HepG2 (cell line): Measurements from ENCODE around the gene ZFPM1. TPM values are rescaled to one million over a fixed set of nuclear protein-coding genes. Genes with fewer than 3 reads are reported as not detected.

Source experiments
- ATAC-seq: fragments of 200-7000 bp; cut with Tn5 transposase; 3 replicates; pipeline ENCODE4 v1.9.1; 2020; ENCODE audit warnings: mild to moderate bottlenecking, moderate library complexity
- BruUV-seq: library from RNA; stranded (reverse); fragments of 400-500 nt; replicated peaks from 2 replicates; lab custom pipeline; 2021; lab: Mats Ljungman, UMichigan
- CTCF ChIA-PET: fragments of 300-600 bp; formaldehyde crosslinking; extraction: SDS; loops from one replicate; lab custom pipeline; 2021; ENCODE audit warnings: low total read pairs, inconsistent platforms, low intra/inter-chr PET ratio; lab: Yijun Ruan, JAX
- POLR2A ChIA-PET: fragments of 350-600 bp; sonication (Branson Sonifier 250); formaldehyde crosslinking; loops from one replicate; lab custom pipeline; 2020; ENCODE audit warnings: antibody characterized with exemption, inconsistent platforms; lab: Yijun Ruan, JAX
- DNase-seq: peaks from one replicate; pipeline ENCODE4 v3.0.0-alpha.2; 2015; ENCODE audit warnings: low spot score
- FAIRE-seq: peaks from 3 replicates; lab custom pipeline; 2011; peaks lifted over from hg19 to GRCh38; lab: Jason Lieb, UNC
- H2AFZ ChIP-seq: one replicate; pipeline ENCODE4 v1.6.1; 2011; ENCODE audit warnings: low read length, inconsistent platforms
- H3K27ac ChIP-seq: fragments of 300-600 bp; 3 replicates; pipeline ENCODE4 v1.8.0; 2011; ENCODE audit warnings: mixed run types, mild to moderate bottlenecking, mixed read lengths, low read length, inconsistent platforms; ENCODE audit not compliant: insufficient read depth; ENCODE audit errors: extremely low read length
- H3K27me3 ChIP-seq, 2 experiments: fragments of 200-600 bp in 1 of 2; 2 replicates in 1 of 2; 3 replicates in 1 of 2; pipeline versions ENCODE4 v1.6.0 to v1.8.0; 2011; ENCODE audit warnings: low read length in 2 of 2, mild to moderate bottlenecking in 2 of 2, moderate library complexity in 2 of 2, inconsistent platforms in 1 of 2; ENCODE audit not compliant: insufficient read depth in 2 of 2, control insufficient read depth in 1 of 2
- H3K36me3 ChIP-seq, 2 experiments: fragments of 200-600 bp in 1 of 2; replicated peaks in 1 of 2; 2 replicates in 1 of 2; 3 replicates in 1 of 2; pipeline versions ENCODE4 v1.5.1 to v1.8.0; 2011; ENCODE audit warnings: low read length in 2 of 2, inconsistent platforms in 1 of 2; ENCODE audit not compliant: insufficient read depth in 2 of 2, control insufficient read depth in 1 of 2
- H3K4me1 ChIP-seq: 2 replicates; pipeline ENCODE4 v1.5.1; 2012; ENCODE audit warnings: low read length, inconsistent platforms; ENCODE audit not compliant: insufficient read depth
- H3K4me2 ChIP-seq: 2 replicates; pipeline ENCODE4 v1.6.0; 2011; ENCODE audit warnings: low read depth, low read length, inconsistent platforms
- H3K4me3 ChIP-seq, 3 experiments: fragments of 200-600 bp in 1 of 3; sonication (generic), shearing (Covaris generic) in 1 of 3; replicated peaks in 1 of 3; 2 replicates each; pipeline ENCODE4 v1.5.1; 2011 to 2016; ENCODE audit warnings: low read length in 3 of 3, inconsistent platforms in 2 of 3, low read depth in 2 of 3, mild to moderate bottlenecking in 2 of 3, control low read depth in 1 of 3, mixed read lengths in 1 of 3; ENCODE audit not compliant: insufficient read depth in 1 of 3
- H3K79me2 ChIP-seq: one replicate; pipeline ENCODE4 v1.6.1; 2011; ENCODE audit warnings: low read length, inconsistent platforms; ENCODE audit not compliant: insufficient read depth
- H3K9ac ChIP-seq: 2 replicates; pipeline ENCODE4 v1.6.0; 2011; ENCODE audit warnings: mild to moderate bottlenecking, low read depth, low read length, inconsistent platforms; ENCODE audit not compliant: insufficient read depth
- H3K9me3 ChIP-seq: 2 replicates; pipeline ENCODE4 v1.5.1; 2012; ENCODE audit warnings: mild to moderate bottlenecking, low read length
- H4K20me1 ChIP-seq: 2 replicates; pipeline ENCODE4 v1.6.0; 2011; ENCODE audit warnings: inconsistent platforms, mild to moderate bottlenecking, low read length, moderate library complexity; ENCODE audit not compliant: insufficient read depth
- AGO2 ChIP-seq: fragments of 200-400 bp; formaldehyde crosslinking; optimal IDR thresholded peaks from 2 replicates; pipeline ENCODE3; 2017; ENCODE audit warnings: mild to moderate bottlenecking, low read depth, low read length, moderate library complexity
- HNRNPL ChIP-seq: fragments of 200-400 bp; formaldehyde crosslinking; IDR thresholded peaks from 2 replicates; pipeline ENCODE4 v1.6.1; 2017; ENCODE audit warnings: mild to moderate bottlenecking, low read depth, low read length
- KLF13 ChIP-seq: sonication (generic); formaldehyde crosslinking; IDR thresholded peaks from 2 replicates; pipeline ENCODE4 v1.4.0; 2020; ENCODE audit warnings: mild to moderate bottlenecking, missing genetic modification reagents
- MED1 ChIP-seq: sonication (generic); formaldehyde crosslinking; IDR thresholded peaks from 2 replicates; pipeline ENCODE4 v1.4.0; 2020; ENCODE audit warnings: missing genetic modification reagents
- ZBTB7A ChIP-seq: sonication (generic); formaldehyde crosslinking; IDR thresholded peaks from 2 replicates; pipeline ENCODE4 v1.8.0; 2022; ENCODE audit warnings: mild to moderate bottlenecking, missing genetic modification reagents
- ZNF530 ChIP-seq: sonication (generic); formaldehyde crosslinking; IDR thresholded peaks from 2 replicates; pipeline ENCODE4 v1.5.0; 2020; ENCODE audit warnings: low read depth, mild to moderate bottlenecking, missing genetic modification reagents
- WGBS: methylation state at CpG from one replicate; pipeline ENCODE4 v1.1.6; 2017; ENCODE audit warnings: low lambda C conversion rate; 5-methylcytosine and 5-hydroxymethylcytosine counted together
- in situ Hi-C: cut with HindIII; loops from 2 replicates; pipeline ENCODE4 v1.10.0; 2017; ENCODE audit warnings: low pct_unique_long_range_greater_than_20kb; ENCODE audit not compliant: extremely low pct_ligation_motif_present
- intact Hi-C: fragments of 100-400 bp; cut with micrococcal nuclease; formaldehyde crosslinking; loops from one replicate; pipeline ENCODE4 v1.10.0; 2022; ENCODE audit not compliant: unreplicated experiment
- polyA plus RNA-seq, 8 experiments: library from polyadenylated mRNA; depleted of rRNA in 3 of 8; stranded (reverse) in 7 of 8; unstranded in 1 of 8; fragments of >200 nt; fragmentation: Illumina TruSeq in 4 of 8; extraction: Trizol in 4 of 8; gene quantifications; 2 replicates each; pipeline versions ENCODE4 v1.2.1 to v1.2.3, GENCODE V29; 2011 to 2016; ENCODE audit warnings: low read depth in 4 of 8, missing spikeins in 1 of 8, mixed read lengths in 1 of 8; ENCODE audit not compliant: insufficient read depth in 1 of 8
- total RNA-seq, 5 experiments: library from RNA; depleted of rRNA; stranded (reverse); fragments of >200 nt; fragmentation: Illumina TruSeq; extraction: Trizol; gene quantifications; 2 replicates each; pipeline ENCODE4 v1.2.3, GENCODE V29; 2016; ENCODE audit warnings: low read depth in 1 of 5
- TF ChIP-seq, protein P1 (sequence below): IDR thresholded peaks from 2 replicates; pipeline ENCODE4 v1.6.1; 2016
- TF ChIP-seq, protein P2 (sequence below): sonication (generic); formaldehyde crosslinking; IDR thresholded peaks from 2 replicates; pipeline ENCODE4 v1.8.0; 2022; ENCODE audit warnings: low read depth, missing genetic modification reagents

ZFPM1 gene
- total and polyA plus RNA-seq, 2 of the 13 experiments (the other 11 are each of a cell fraction or from before 2014, with no cell fraction given): 1.3 to 3.8 TPM

DNA sequence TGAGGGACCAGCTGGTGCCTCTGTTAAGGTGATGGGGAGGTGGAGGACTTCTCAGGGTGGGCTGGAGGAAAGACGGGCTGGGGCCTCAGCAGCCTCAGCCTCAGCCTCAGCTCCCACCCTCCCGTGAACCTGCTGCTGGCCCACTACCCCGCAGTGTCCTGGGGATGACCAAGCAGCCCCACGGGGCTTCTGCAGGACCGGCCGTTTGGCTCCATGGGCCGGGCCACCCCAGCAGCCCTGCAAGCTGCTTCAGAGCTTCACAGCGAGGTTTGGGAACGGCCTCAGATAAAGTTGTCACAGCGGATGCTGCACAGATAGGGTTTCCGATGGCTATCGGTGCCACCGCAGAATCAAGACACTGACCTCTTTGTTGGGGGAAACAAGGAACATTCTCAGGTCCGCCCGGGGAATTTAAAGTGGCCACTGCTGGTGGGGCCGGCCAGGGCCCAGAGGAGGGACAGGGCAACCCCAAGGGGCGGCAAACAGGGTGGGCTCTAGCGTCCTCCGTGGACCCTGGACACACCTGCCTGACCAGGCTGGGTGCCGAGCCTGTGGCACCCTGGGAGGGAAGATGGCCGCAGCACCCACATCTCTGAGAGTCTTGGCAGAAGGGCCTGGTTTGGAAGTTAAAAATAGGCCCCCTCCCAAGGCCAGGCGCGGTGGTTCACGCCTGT, 69.3 kb downstream of the ZFPM1 start:
- peaks cover 9 to 12% of the 10 kb centered on the region in 2 experiments; a peak in 3 of 5 replicates for H3K36me3 ChIP-seq
- H3K9ac ChIP-seq: no peak overlapping the region
- no peaks in the 10 kb centered on the region for H4K20me1 ChIP-seq
- BruUV-seq: no TSS peak
- H2AFZ ChIP-seq: no peak overlapping the region
- FAIRE-seq (no peak), DNase-seq (no peak), ATAC-seq (no peak)
- intact Hi-C loops: no loop called here
- peaks cover 19% of the 10 kb centered on the region; the same call in 1 of the 2 replicates for H3K4me1 ChIP-seq
- TF ChIP-seq AGO2 (peak; percentile 48), ZNF530 (CRISPR knock-in tag) (no peak)
- no peak overlapping the region for H3K4me2 ChIP-seq
- H3K9me3 ChIP-seq: peaks cover 6% of the 10 kb centered on the region; the same call in 1 of the 2 replicates
- ChIA-PET CTCF (no interaction called here), POLR2A (no interaction called here)
- in situ Hi-C loops: no loop called here
- H3K27ac ChIP-seq: no peak overlapping the region
- H3K4me3 ChIP-seq: no peak overlapping the region
- no peaks in the 10 kb centered on the region for H3K27me3 ChIP-seq
- 93% methylated on average over 19 of the region's 24 CpGs for WGBS
- peaks cover 2% of the 10 kb centered on the region for H3K79me2 ChIP-seq

DNA sequence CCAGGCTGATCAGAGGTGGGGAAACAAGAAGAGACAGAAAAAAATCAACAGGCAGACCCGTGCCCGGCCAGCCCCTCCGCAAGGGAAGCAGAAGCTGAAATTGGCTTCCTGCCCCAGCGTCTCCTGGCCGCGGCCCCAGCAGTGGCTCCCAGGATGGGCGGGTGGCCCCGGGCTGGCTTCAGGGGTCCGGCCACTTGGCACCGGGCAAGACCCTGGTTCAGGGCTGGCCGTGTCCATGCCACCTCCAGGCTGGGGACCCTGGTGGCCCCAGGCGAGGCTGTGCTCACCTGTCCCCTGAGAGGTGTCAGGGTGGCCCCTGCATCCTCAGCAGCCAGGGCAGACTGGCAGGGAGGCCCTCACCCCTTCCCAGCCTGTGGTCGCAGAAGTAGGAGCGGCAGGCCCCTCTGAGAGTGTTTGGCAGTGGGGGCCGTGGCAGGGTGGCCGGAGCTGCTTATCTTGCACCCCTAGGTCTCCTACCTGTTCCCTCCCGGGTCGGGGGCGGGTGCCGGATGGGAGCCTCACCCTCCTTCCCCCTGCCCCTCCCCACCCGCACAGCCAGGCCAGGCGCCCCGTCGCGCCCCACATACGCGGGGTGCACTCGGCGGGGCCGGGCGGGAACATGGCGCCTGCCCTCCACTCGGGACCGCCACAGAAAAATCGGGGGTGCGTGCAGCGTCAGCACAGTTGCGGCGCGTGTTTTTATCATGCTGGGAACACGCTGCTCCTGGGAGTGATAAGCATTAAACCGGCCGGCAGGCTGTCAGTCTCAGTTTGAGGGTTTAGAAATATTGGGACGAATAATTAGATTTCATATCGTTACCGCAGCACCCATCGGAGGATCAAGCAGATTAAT, 70.5 kb downstream of the ZFPM1 start:
- no peak overlapping the region for H3K27ac ChIP-seq
- 0 out of 2 replicates have a peak, but pooled peaks cover 1% of the 10 kb centered on the region for H3K9me3 ChIP-seq
- no peak overlapping the region for H3K9ac ChIP-seq
- H3K27me3 ChIP-seq: no peaks in the 10 kb centered on the region
- TF ChIP-seq, protein P1, sequence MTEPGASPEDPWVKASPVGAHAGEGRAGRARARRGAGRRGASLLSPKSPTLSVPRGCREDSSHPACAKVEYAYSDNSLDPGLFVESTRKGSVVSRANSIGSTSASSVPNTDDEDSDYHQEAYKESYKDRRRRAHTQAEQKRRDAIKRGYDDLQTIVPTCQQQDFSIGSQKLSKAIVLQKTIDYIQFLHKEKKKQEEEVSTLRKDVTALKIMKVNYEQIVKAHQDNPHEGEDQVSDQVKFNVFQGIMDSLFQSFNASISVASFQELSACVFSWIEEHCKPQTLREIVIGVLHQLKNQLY (CRISPR knock-in tag): no peak
- TF ChIP-seq AGO2: peak; percentile 74
- TF ChIP-seq MED1 (CRISPR knock-in tag): no peak
- TF ChIP-seq, protein P2, sequence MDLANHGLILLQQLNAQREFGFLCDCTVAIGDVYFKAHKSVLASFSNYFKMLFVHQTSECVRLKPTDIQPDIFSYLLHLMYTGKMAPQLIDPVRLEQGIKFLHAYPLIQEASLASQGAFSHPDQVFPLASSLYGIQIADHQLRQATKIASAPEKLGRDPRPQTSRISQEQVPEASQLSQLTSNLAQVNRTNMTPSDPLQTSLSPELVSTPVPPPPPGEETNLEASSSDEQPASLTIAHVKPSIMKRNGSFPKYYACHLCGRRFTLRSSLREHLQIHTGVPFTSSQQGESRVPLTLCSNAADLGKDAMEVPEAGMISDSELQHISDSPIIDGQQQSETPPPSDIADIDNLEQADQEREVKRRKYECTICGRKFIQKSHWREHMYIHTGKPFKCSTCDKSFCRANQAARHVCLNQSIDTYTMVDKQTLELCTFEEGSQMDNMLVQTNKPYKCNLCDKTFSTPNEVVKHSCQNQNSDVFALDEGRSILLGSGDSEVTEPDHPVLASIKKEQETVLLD (CRISPR knock-in tag): no peak
- no peak for TF ChIP-seq ZBTB7A (CRISPR knock-in tag)
- TF ChIP-seq KLF13 (CRISPR knock-in tag): no peak
- 0 out of 2 replicates have a peak, but pooled peaks have one; percentile 17 for TF ChIP-seq HNRNPL
- WGBS: 94% methylated on average over 40 of the region's 47 CpGs
- DNase-seq: no peak
- no peak overlapping the region for H3K4me2 ChIP-seq
- intact Hi-C loops (no loop called here), in situ Hi-C loops (no loop called here)
- POLR2A ChIA-PET: interaction anchor here (1.0 kb wide), 1 partner anchor 19 kb away, joined by 3 read pairs; no protein-coding TSS in a partner anchor
- no TSS peak for BruUV-seq
- CTCF ChIA-PET: no interaction called here
- no peaks in the 10 kb centered on the region for H4K20me1 ChIP-seq
- no peak for FAIRE-seq
- no peak overlapping the region for H2AFZ ChIP-seq
- ATAC-seq: no peak
- H3K79me2 ChIP-seq: peaks cover 2% of the 10 kb centered on the region
- H3K4me1 ChIP-seq: peaks cover 19% of the 10 kb centered on the region; the same call in 1 of the 2 replicates
- H3K4me3 ChIP-seq: no peak overlapping the region
- peaks cover 16 to 17% of the 10 kb centered on the region in 2 experiments; a peak in 4 of 5 replicates for H3K36me3 ChIP-seq
